HepG2 (cell line): ENCODE measurements around the gene RHO. TPM values are rescaled to one million over a fixed set of nuclear protein-coding genes. Genes with fewer than 3 reads are reported as not detected.
"Not testable (repeated sequence)": the region's sequence is repeated elsewhere in the genome, so short reads cannot be mapped to it uniquely, and the experiment has no call there.

Experiments used
- CREM ChIP-seq, 2 experiments: sonication (generic) in 1 of 2; formaldehyde crosslinking in 1 of 2; IDR thresholded peaks; 2 replicates each; pipeline versions ENCODE4 v1.4.0 to v1.6.1; 2016 to 2020; ENCODE audit warnings: antibody characterized with exemption in 1 of 2, mild to moderate bottlenecking in 1 of 2, missing genetic modification reagents in 1 of 2
- FOSL2 ChIP-seq: sonication (generic); formaldehyde crosslinking; IDR thresholded peaks from 2 replicates; pipeline ENCODE4 v1.4.0; 2020; ENCODE audit warnings: missing genetic modification reagents
- FOXP1 ChIP-seq, 2 experiments: fragments of 450-650 bp in 1 of 2; IDR thresholded peaks; 2 replicates each; pipeline ENCODE4 v1.6.1; 2017 to 2018; ENCODE audit warnings: antibody characterized with exemption in 1 of 2
- HIC2 ChIP-seq: sonication (generic); formaldehyde crosslinking; IDR thresholded peaks from 2 replicates; pipeline ENCODE4 v1.9.0; 2022; ENCODE audit warnings: low read depth, missing genetic modification reagents
- HOMEZ ChIP-seq: IDR thresholded peaks from 2 replicates; pipeline ENCODE4 v1.6.1; 2016; ENCODE audit warnings: low read depth
- IKZF5 ChIP-seq: IDR thresholded peaks from 2 replicates; pipeline ENCODE4 v1.6.1; 2018; ENCODE audit warnings: missing genetic modification reagents, mild to moderate bottlenecking, missing compliant biosample characterization
- MAX ChIP-seq: IDR thresholded peaks from 2 replicates; pipeline ENCODE4 v1.6.1; 2012; ENCODE audit warnings: inconsistent platforms
- MED1 ChIP-seq: sonication (generic); formaldehyde crosslinking; IDR thresholded peaks from 2 replicates; pipeline ENCODE4 v1.4.0; 2020; ENCODE audit warnings: missing genetic modification reagents
- NCOA2 ChIP-seq: sonication (generic); formaldehyde crosslinking; IDR thresholded peaks from 2 replicates; pipeline ENCODE4 v1.8.0; 2022; ENCODE audit warnings: inconsistent platforms
- NR2F1 ChIP-seq, 2 experiments: fragments of 450-650 bp in 1 of 2; formaldehyde crosslinking in 1 of 2; IDR thresholded peaks; 2 replicates each; pipeline versions ENCODE4 v1.5.0 to v1.6.1; 2016 to 2020; ENCODE audit warnings: mild to moderate bottlenecking in 1 of 2, missing compliant biosample characterization in 1 of 2, missing genetic modification reagents in 1 of 2, moderate library complexity in 1 of 2
- NR2F6 ChIP-seq, 2 experiments: IDR thresholded peaks; 2 replicates each; pipeline ENCODE4 v1.6.1; 2016; ENCODE audit warnings: antibody characterized with exemption in 1 of 2, mild to moderate bottlenecking in 1 of 2
- RCOR2 ChIP-seq: IDR thresholded peaks from 2 replicates; pipeline ENCODE4 v1.6.1; 2016; ENCODE audit warnings: missing biosample characterization, missing genetic modification reagents
- RXRA ChIP-seq: sonication (generic); formaldehyde crosslinking; IDR thresholded peaks from 2 replicates; pipeline ENCODE4 v1.5.1; 2020; ENCODE audit warnings: missing genetic modification reagents
- SAP130 ChIP-seq: IDR thresholded peaks from 2 replicates; pipeline ENCODE4 v1.6.1; 2016; ENCODE audit warnings: low read depth
- SOX13 ChIP-seq, 3 experiments: fragments of 450-650 bp in 1 of 3; sonication (generic) in 1 of 3; formaldehyde crosslinking in 1 of 3; IDR thresholded peaks in 2 of 3; conservative IDR thresholded peaks in 1 of 3; 2 replicates each; pipeline versions ENCODE4 v1.5.0 to v1.6.1; 2016 to 2020; ENCODE audit warnings: antibody characterized with exemption in 1 of 3, mild to moderate bottlenecking in 1 of 3, missing compliant biosample characterization in 1 of 3, missing genetic modification reagents in 1 of 3, moderate library complexity in 1 of 3
- SOX5 ChIP-seq: IDR thresholded peaks from 2 replicates; pipeline ENCODE4 v1.6.1; 2016; ENCODE audit warnings: borderline replicate concordance
- TFAP4 ChIP-seq: sonication (generic); IDR thresholded peaks from 2 replicates; pipeline ENCODE4 v1.6.1; 2016; ENCODE audit warnings: low read depth, borderline replicate concordance
- THAP11 ChIP-seq: IDR thresholded peaks from 2 replicates; pipeline ENCODE4 v1.6.1; 2016; ENCODE audit warnings: missing biosample characterization, missing genetic modification reagents
- THRA ChIP-seq: sonication (generic); formaldehyde crosslinking; IDR thresholded peaks from 2 replicates; pipeline ENCODE4 v1.4.0; 2020; ENCODE audit warnings: missing genetic modification reagents, borderline replicate concordance
- ZSCAN9 ChIP-seq: IDR thresholded peaks from 2 replicates; pipeline ENCODE4 v1.6.1; 2016; ENCODE audit warnings: borderline replicate concordance
- polyA plus RNA-seq, 8 experiments: library from polyadenylated mRNA; depleted of rRNA in 3 of 8; stranded (reverse) in 7 of 8; unstranded in 1 of 8; fragments of >200 nt; fragmentation: Illumina TruSeq in 4 of 8; extraction: Trizol in 4 of 8; gene quantifications; 2 replicates each; pipeline versions ENCODE4 v1.2.1 to v1.2.3, GENCODE V29; 2011 to 2016; ENCODE audit warnings: low read depth in 4 of 8, missing spikeins in 1 of 8, mixed read lengths in 1 of 8; ENCODE audit not compliant: insufficient read depth in 1 of 8
- total RNA-seq, 5 experiments: library from RNA; depleted of rRNA; stranded (reverse); fragments of >200 nt; fragmentation: Illumina TruSeq; extraction: Trizol; gene quantifications; 2 replicates each; pipeline ENCODE4 v1.2.3, GENCODE V29; 2016; ENCODE audit warnings: low read depth in 1 of 5

The RHO gene
- total and polyA plus RNA-seq, 2 of the 13 experiments (the other 11 are each of a cell fraction or from before 2014, with no cell fraction given): not detected

GRCh38 chr3:129498603-129499488, 29.6 kb upstream of the RHO start (continued):
- TF ChIP-seq HOMEZ (CRISPR knock-in tag) (0 out of 2 replicates have a peak, but pooled peaks have one; percentile 17), FOSL2 (peak; percentile 92), FOXP1 (CRISPR knock-in tag; IDR thresholded peaks at IDR 0.05) (peak; percentile 46; the same call in 1 of the 2 replicates), THAP11 (0 out of 2 replicates have a peak, but pooled peaks have one; percentile 16), MAX (0 out of 2 replicates have a peak, but pooled peaks have one; percentile 20), SOX13 (CRISPR knock-in tag; conservative IDR thresholded peaks at IDR 0.05 in 1 of 2, IDR thresholded peaks at IDR 0.05 in 1 of 2) (peak in 1 of 2 experiments; percentile 74; a peak in 2 of 4 replicates), THRA (CRISPR knock-in tag) (peak; percentile 41; the same call in 1 of the 2 replicates), HIC2 (CRISPR knock-in tag) (peak; percentile 66; the same call in 1 of the 2 replicates), NR2F6 (IDR thresholded peaks at IDR 0.05) (peak; percentile 59), NR2F6 (CRISPR knock-in tag; IDR thresholded peaks at IDR 0.05) (peak; percentile 82), RCOR2 (CRISPR knock-in tag) (0 out of 2 replicates have a peak, but pooled peaks have one; percentile 29), TFAP4 (peak; percentile 28; the same call in 1 of the 2 replicates), SOX5 (CRISPR knock-in tag) (peak; percentile 50; the same call in 1 of the 2 replicates), NR2F1 (CRISPR knock-in tag; IDR thresholded peaks at IDR 0.05) (peak in 1 of 2 experiments; percentile 41; a peak in 1 of 4 replicates), ZSCAN9 (peak; percentile 50; the same call in 1 of the 2 replicates), SAP130 (CRISPR knock-in tag) (peak; percentile 69), IKZF5 (CRISPR knock-in tag) (peak; percentile 45; the same call in 1 of the 2 replicates), NCOA2 (CRISPR knock-in tag) (peak; percentile 64), MED1 (CRISPR knock-in tag) (peak; percentile 48; the same call in 1 of the 2 replicates), RXRA (CRISPR knock-in tag) (peak; percentile 77; the same call in 1 of the 2 replicates), CREM (IDR thresholded peaks at IDR 0.05) (0 out of 2 replicates have a peak, but pooled peaks have one; percentile 16)
- not testable (repeated sequence) for TF ChIP-seq FOXP1 (IDR thresholded peaks at IDR 0.05); SOX13 (IDR thresholded peaks at IDR 0.05); CREM (CRISPR knock-in tag; IDR thresholded peaks at IDR 0.05)
